HL-60/S4 treated with phorbol 12-myristate 13-acetate at 8.2 ng/mL for 4 days and 3 days (cell line): ENCODE results near the gene ACACB.

ENCODE experiments used
- in situ Hi-C: fragments of 300-500 bp; cut with MboI; formaldehyde crosslinking; loops from 2 replicates; pipeline ENCODE4 v1.15.0; 2022; ENCODE audit warnings: low sequenced_read_pairs

ACACB gene

DNA sequence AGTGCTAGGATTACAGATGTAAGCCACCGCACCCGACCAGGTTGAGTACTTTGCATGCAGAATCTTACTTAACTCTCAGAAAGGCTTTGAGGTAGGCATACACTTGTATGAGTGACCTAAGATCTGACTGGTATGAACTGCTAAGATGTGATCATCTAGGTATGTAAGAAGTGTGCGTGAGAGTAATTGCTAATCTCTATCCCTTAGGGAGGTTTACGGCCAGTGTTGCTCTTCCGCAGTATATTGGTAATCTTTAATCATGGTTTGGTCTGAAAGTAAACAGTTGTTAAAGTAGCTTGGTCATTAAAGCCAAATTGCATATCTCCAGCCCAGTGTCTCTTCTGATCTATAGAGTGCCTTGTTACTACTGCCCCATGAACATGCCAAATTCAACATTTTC, 11.2 kb upstream of the ACACB start:
- in situ Hi-C loops: no loop called here

DNA sequence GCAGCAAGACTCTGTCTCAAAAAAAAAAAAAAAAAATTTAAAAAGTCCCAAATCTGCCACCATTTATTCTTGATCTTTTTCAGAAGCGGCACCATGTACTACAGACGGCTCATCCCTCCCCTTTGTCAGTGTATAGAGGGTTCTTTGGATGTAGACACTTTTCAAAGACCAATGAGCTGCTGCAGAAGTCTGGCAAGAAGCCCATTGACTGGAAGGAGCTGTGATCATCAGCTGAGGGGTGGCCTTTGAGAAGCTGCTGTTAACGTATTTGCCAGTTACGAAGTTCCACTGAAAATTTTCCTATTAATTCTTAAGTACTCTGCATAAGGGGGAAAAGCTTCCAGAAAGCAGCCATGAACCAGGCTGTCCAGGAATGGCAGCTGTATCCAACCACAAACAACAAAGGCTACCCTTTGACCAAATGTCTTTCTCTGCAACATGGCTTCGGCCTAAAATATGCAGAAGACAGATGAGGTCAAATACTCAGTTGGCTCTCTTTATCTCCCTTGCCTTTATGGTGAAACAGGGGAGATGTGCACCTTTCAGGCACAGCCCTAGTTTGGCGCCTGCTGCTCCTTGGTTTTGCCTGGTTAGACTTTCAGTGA, 6.5 kb upstream of the ACACB start:
- in situ Hi-C loops: no loop called here

DNA sequence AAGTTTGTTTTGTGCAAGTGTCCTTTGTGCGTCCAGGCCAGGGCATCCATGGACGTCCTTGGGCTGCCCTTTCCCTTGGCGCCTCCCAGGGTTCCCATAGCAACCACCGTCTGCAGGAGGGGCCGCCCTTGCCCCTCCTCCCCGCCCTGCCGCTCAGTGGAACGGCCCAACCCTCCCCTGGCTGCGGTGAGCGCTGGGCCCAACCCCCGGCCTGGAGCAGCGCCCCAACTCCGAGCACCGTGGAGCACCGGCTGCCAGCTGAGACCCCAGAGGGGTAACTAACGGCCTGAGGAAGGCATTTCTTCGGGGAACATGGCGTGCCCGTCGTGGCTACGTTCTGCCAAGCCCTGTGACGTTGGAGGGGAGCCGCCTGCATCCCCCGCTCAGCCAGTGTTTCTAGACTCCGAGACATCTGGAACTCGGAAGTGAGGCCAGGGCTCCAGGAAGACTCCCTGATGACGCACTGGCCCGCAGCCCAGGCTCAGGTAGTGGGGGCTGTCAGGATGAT, 5.3 kb upstream of the ACACB start:
- in situ Hi-C loops: no loop called here

DNA sequence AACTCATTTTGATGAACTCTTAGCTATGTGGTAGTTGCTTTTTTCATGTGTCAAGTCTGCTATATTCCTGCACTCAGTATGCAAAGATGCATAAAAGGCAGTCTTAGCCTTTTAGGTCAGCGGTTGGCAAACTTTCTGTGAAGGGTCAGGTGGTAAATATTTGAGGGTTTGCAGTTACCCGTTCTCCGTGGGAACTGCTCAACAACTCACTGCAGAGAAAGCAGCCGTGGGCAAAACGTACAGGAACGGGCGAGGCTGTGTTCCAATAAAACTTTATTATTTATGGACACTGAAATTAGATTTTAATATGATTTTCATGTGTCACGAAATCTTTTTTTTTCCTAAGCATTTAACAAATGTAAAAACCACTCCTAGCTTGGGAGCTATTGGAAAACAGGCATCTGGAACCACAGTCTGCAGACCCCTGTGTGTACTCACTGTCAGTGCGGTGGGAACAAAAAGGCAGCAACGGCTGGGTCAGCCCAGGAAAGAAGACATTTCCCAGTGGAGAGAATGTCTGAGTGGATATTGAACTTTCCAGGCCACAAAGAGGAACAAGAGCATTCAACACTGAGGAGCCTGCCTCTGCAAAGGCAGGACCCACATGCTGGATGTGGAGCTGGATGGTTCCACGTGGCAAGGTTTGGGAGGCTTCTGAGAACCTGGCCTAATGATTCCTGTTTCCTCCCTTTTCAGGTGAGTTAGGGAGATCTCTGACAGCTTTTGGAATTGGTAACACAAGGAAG, 3.5 kb upstream of the ACACB start:
- in situ Hi-C loops: no loop called here

DNA sequence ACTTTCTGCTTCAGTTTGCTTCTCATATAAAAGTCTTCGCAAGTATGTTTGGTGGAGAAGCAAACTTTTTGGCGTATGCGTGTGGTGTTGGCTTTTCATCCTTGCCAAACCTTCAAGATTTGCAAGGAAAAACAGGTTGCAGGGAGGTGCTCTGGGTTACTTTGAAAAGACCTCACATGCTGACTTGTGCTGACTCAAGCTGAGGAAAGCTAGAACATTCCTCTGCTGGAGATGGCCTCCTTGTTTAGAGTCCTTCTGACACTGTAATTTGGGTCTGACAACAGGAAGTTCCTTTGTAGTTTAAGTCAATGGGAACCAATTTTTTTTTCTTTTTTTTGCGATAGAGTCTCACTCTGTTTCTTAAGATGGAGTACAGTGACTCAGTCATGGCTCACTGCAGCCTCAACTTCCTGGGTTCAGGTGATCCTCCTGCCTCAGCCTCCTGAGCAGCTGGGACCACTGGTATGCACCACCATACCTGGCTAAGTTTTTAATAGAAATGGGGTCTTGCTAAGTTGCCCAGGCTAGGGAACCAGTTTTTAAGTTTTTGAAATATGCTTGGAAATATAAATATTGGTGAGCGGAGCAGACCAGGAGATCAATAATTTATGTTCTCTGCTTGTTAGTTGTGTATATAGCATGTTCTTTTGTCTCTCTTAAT, 2.6 kb upstream of the ACACB start:
- in situ Hi-C loops: no loop called here

DNA sequence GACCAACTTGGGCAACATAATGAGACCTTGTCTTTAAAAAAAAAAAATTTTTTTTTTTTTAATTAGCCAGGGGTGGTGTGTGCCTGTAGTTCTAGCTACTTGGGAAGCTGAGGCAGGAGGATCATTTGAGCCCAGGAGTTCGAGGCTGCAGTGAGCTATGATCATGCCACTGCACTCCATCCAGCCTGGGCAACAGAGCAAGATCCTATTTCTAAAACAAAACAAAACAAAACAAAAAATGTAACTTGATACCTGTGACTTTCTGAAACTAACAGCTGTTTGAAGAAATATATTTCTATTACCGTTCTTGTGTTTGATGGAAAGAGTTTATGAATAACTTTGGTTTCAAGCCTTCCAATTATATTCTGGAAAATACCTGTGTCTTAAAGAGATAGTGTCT, 1.7 kb upstream of the ACACB start:
- in situ Hi-C loops: no loop called here

DNA sequence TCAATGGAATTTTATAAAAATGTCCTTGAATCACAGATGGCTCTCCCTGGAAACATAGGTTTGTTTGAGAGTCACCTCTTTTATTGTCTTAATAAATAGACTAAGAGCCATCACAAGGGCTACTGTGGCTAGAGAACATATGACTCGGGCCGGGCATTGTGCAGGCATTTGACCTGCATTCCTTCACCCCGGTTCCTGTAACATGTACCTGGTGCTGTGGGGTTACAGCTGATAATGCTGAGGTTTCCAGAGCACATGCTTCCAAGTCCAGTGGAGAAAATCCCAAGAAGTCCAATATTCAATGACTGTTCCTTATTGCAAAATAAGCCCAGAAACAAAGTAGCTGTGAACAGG, 1.0 kb upstream of the ACACB start:
- in situ Hi-C loops: no loop called here

DNA sequence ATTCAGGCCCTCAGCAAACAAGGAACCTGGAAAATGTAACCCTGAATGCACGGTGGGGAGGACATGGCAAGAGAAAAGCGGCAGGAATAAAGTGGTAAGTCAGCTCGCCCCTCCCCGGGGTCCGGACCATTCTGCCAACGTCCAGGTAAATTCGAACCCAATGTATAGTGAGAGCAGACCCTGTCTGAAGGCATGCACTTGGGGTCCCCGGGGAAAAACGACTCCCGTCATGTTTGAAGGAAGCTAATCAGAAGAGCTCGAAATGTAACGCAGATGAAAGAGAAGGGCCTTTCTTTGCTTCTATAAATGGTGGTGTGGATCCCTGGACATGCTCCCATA, 193 bp downstream of the ACACB start:
- in situ Hi-C loops: no loop called here

DNA sequence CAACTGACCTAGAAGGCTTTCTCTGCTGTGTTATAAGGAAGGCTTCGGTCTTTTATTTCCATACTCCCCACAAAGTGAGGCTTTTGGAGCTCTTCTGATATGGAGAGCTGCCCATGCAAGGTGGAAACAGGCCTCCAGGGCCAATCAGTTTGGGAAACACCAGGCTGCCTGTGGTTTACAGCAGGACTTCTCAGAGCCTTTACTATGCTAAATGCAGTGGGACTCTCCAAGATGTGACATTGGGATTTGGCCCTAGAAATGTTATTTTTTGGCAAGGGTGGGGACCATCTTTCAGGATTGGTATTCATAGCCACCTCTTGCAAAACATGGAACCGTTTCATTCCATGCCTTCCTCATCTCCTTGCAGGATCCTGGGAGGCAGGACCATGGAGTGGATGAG, 3.7 kb downstream of the ACACB start:
- in situ Hi-C loops: no loop called here

DNA sequence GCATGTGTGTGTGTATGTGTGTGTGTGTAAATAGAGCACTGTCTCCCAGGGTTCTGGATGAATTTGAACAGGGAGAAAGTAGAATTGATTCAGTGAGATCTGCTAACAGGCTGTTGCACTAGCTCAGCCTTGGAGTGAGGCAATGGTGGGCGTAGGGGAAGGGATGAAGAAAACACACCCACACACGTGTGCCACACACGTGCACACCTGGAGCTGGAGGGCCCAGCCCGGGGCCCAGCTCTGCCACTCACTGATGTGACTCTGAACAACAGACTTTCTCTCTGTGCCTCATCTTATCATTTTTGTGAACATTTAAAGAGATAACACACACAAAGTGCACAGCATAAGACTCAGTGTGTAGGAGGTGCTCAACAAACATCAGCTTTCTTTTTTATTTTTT, 4.2 kb downstream of the ACACB start:
- in situ Hi-C loops: no loop called here

DNA sequence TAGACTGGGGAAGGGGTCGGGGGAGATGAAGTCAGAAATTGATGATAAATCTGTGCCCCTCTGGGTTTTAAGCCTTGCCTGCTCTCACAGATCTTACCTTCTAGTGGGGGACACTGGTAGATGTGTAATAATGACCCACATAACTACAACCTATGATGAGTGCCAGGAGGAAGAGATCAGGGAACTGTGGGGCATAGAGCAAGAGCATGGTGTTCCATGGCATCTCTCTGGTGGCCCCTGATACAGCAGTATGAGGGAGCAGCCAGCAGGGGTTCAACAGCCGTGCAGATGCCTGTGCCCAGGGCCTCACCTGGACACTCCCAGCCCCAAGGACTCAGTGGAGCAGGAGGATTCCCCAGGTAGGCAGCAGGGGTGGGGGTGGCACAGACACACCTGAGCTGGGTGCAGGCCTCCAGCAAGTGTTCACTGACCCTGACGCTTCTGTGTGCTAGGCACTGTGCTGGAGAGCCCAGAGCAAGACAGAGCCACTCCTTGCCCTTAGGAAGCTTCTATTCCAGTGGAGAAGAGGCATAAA, 5.0 kb downstream of the ACACB start:
- in situ Hi-C loops: no loop called here

DNA sequence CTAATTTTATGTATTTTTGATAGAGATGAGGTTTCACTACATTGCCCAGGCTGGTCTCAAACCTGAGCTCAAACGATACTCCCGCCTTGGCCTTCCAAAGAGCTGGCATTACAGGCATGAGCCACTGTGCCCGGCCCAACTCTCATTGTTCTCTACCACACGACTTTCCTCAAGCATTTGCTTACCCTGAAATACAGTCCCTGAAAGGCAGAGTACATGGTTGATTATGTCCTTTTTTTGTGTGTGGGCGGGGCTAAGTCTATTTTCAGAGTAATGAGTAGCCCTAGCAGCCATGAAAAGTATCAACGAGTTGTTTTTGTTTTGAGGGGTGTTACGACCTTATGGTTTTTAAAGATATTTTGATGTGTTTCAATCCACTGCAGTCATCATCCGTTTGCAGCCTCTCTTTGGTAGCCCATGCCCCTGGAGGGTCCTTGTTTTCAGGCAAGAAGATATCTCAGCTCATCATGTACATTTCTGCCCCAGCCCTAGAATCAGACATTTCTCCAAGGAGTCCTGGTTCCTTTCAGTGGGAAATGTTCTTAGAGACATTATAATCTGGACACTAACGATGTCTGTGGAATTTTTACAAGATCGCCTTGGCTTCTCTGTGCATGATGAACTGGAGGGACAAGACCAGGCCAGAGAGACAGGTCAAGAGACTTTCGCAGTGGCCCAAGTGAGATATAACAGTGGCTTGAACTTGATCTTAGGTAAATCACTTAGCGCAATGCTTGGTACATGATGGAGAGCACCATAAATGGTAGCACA, 8.7 kb downstream of the ACACB start:
- in situ Hi-C loops: no loop called here

DNA sequence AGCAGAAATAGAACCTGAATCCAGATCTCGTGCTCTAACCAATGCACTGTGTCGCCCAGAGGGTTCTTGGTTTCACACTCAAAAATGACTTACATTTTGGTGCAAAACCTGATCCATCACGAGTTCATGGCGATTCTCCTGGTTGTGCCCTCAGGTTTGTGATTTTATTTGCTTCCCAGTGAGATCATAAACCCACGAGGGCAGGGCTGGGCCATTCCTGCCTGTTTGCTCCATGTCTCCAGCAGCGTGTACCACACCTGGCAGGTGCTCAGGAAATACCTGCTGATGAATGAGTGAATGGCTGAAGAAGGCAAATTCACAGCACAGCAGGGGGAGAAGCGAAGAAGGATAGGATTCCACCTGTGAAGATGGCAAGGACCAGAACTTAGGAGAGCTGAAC, 9.4 kb downstream of the ACACB start:
- in situ Hi-C loops: no loop called here

DNA sequence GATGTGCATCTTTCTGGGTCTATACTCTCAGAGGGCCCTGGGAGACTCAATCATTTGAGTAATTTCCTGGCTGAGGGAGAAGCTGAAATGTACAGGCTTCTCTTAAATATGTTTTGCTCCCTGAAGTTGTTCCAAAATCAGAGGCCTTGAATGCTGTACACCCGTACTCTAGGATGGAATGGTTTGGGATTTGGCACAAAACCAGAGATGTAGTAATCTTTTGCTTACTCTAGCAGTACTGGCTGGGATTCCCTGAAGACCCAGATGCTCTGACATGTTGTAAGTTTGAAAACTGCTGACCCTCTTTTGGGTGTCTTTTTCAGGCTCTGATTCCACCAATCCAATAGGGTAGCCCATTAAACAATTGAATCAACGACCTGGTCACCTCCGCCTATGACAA, 10.4 kb downstream of the ACACB start:
- in situ Hi-C loops: no loop called here

DNA sequence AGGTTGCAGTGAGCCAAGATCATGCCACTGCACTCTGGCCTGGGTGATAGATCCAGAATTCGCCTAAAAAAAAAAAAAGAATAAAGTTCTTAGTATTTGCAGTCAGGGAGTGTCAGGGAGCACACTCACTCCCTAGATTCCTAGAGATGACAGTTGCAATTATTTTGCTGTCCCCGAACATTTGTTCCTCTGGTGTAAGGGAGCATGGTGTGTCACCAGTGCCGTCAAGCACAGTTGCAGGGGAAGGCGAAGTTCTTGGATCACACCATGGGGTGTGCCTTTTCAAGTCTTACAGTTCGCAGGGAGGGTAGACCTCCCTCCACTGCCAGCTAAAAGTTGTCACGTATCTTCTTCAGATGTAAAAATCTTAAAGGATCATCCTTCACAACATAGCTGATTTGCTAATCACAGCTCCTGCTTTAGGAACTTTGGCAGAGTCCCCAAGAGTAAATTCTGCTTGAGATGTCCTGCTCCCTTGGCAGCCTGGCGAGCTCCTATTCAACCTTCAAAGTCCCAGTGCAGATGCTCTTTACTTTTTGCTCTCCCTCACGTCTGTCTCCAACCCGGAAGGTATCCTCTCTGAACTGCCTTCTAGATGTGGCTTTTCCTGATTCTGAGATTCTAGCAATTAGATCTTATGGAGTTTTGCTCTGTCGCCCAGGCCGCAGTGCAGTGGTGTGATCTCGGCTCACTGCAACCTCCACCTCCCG, 11.3 kb downstream of the ACACB start:
- in situ Hi-C loops: no loop called here

DNA sequence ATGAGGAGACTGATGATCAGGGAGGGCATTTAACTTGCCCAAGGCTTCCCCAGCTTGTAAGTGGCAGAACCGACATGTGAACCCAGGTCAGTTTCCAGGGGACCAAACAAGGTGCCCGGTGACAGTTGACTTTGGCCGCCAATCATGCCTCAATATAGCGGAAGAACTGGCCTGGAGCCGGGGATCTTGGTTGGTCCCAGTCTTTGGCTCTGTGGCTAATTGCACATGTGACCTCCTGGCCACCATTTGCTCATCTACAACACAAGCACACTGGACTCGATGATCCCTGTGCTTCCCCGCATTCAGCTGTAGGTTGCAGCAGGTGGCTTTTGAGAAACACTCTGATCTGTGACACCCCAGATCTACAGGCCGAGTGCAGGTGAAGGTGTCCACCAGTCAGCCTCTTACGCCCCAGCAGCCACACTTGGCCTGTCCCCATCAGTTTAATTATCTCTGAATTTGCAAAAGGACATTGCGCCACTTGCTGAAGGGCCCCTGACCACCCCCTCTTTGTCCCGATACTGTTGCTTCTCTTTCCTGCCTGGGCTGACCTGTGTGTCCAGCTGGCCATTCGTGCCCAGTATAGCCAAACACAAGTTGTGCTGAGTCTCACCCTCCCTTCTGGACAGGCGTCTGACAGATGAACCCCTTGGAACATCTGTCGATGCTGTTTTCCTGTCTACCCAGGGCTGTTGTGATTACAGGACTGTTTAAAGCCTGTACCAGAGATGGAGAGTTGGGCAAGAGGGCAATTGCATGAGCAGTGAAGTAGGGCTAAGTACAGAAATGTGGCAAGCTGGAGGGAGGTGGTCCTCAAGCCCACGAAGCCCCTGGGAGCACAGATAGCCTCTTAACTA, 14.1 kb downstream of the ACACB start:
- in situ Hi-C loops: no loop called here

DNA sequence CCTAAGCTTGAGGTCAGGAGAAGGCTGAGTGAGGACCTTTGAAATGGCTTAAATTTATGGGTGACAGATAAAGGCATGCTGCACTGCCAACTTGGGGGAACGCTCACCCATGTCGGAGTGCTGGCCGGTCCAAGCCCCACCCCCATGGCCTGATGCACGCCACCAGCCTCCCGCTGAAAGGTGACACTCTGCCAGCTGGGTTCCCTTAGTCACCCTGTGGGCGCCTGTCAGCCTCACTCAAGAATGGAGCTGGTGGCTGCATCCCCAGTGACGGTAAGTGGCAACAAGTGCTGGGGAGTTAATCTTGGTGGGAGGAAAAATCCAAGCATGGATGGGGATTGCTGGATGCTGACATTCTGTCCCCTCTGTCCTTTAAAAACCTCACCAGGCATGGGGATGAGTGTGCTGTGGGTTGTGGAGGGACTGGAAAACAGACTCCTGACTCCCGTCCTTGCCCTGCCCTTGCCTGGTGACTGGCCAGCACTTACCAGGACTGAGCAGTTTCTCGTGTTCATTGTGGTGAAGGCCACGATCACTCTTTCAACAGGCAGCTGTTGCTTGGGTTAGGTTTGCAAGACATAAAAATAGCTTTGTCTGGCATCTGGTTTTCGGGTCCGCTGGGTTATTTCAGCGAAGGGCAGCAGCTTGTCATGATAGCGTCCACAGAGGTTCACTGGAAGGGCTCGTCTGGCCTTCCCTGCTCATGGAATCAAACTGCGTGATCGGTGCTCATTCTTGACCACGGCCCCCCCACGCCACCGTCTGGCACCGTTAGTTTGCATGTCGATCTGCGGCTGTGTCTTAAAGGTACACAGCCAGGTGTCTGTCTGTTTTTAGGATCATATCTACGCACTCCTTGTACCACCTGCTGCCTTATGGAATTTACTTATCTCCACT, 15.0 kb downstream of the ACACB start:
- in situ Hi-C loops: no loop called here

DNA sequence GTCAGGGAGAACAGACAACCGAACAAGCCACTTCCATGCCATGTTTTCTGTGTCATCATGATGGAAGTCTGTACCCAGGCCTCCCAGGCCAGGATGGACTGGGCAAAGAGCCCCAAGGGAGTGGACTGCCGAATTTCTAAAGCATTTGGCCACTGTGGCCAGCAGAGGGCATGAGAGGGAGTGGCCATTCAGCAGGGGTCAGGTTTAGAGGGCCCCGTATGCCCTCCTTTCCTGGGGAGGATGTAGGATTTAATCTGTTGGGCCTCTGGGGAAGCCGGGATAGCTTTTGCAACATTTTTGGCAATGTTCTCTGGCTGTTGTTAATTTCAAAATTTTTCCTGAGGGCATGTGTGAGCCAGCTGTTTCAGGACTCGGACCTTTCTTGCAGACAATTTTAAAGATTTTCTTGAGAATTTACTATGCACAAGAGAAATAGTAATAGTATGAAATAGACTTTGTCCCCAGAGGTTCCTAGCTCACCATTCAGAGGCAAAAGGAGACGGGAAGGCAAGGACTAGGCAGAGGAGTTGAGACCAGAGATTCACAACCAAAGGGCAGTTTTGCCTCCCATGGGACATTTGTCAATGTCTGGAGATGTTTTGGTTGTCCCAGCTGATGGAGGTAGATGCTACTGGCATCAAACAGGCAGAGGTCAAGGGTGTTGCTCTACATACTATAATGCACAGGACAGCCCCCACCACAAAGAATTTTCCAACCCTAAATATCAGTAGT, 18.0 kb downstream of the ACACB start:
- in situ Hi-C loops: no loop called here
